CD4-positive, alpha-beta T cell treated with Interleukin-1 beta for 1 hour (primary cell): ENCODE data around the gene LRRC74B.
"Not testable (repeated sequence)": the region's sequence is repeated elsewhere in the genome, so short reads cannot be mapped to it uniquely, and the experiment has no call there.

Experiments
- DNase-seq, 2 donors: peaks; one replicate each; pipeline ENCODE4 v3.0.0-alpha.2; 2020 to 2022

LRRC74B gene

DNA sequence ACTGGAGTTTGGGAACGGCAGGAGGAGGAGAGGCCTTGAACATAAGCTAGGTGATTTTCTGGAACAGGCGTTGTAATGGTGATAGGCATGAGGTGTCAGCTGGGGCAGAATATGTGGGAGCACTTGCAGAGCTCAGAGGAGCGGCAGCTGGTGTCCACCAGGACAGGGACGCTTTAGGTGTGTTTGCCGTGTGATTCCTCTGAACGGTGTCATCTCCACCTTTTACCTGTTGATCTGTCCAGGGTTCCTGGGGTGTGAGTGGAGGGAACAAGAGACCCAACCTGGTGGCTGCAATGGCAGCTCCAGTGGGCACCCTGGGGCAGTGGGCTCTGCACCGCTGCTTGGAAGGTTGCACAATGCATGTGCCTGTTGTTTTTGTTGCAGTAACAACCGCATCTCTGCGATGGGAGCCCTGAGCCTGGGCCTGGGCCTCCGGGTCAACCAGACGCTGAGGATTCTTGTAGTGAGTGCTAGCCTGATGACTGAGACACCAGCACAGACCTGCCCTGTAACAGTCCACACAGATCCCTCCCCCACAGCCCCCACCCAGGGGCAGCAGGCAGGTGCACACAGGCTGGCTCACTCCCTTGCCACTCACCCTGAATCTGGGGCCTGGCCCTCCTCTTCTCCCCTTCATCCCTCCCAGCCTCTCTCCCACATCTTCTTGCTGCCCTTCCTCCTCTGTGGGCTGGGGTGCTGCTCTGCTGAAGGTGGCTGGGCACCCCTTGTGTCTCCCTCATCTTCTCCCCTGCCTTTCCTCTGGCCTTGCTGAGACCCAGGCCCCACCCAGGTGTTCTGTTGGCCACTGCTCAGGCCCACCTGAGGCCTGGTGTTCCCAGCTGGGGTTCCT lies 9.2 kb downstream of the LRRC74B start:
- no peak for DNase-seq

DNA sequence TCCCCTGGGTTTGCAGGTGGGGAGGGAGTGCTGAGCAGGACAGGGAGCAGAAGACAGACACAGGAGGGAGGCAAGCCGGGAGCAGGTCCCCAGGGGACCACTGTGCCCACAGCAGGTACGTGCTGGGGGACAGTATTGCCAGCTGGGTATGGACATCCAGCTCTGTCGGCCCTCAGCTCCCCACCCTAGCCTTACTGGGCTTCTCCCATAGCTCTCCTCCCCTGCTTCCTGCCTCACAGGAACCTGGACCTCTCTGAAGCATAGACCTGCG lies 9.8 kb downstream of the LRRC74B start:
- no peak for DNase-seq

DNA sequence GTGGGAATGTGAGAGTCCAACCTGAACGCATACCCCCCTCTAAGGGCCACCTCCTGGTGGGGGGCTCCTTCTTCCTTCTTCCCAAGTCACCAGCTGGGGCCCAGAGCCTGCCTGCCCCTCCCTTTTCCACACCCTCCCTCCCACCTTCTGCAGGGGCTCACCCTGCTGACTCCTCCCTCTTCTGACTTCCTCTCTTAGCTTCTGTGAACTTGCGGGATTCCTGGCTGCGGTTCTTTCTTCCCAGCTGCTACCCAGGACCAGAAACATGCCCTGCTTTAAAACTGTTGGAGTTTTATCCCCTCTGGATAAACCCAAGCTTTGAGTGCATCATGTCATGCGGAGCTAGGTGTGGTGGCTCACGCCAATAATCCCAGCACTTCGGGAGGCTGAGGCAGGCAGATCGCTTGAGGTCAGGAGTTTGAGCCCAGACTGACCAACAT lies 10.2 kb downstream of the LRRC74B start:
- no peak for DNase-seq

DNA sequence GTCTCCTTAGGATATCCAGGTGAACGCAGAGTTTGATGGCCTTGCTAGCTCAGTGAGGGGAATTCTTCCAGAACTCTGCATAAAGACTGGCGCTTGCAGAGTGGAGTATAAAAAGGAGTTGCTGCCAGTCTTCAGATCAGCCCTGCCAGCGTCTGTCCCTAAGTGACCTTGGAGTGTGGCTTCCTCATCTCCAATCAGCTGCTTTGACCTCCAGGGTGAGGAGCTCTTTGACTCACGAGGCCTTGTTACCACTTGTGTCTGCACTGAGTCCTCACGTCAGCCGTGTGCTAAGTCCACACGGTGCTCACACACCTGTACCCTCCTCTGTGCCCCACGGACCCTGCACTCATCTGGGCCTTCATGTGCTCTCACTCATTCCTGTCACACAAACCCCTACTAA lies 14.6 kb downstream of the LRRC74B start:
- DNase-seq: not testable (repeated sequence)

DNA sequence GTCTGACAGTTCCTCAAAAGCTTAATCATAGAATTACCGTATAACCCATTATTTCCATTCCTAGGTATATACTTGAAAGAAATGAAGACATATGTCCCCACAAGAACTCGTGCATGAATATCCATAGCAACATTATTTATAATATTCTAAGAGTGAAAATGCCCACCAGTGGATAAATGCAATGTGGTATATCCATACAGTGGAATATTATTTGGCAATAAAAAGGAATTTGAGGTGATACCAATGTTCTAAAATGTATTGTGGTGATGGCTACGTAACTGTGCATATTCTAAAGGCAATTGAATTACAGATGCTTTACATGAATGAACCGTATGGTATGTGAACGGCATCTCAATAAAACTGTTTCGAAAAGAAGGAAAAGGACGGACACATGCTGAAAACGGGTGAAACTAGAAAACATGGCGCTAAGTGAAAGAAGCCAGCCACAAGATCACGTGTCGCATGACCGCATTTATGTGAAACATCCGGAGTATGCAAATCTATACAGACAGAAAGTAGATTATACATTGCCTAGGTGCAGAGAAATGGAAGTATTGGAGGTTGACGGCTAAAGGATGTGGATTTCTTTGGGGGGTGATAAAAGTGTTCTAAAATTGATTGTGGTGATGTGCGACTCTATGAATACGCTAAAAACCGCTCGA lies 16.0 kb downstream of the LRRC74B start:
- DNase-seq: not testable (repeated sequence)

DNA sequence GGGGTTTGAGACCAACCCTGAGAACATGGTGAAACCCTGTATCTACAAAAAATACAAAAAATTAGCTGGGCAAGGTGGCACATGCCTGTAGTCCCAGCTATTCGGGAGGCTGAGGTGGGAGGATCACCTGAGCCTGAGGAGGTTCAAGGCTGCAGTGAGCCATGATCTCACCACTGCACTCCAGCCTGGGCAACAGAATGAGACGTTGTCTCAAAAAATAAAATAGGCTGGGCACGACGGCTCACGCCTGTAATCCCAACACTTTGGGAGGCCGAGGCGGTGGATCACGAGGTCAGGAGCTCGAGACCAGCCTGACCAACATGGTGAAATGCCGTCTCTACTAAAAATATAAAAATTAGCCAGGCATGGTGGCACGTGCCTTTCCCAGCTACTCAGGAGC lies 18.7 kb downstream of the LRRC74B start:
- DNase-seq: not testable (repeated sequence)

DNA sequence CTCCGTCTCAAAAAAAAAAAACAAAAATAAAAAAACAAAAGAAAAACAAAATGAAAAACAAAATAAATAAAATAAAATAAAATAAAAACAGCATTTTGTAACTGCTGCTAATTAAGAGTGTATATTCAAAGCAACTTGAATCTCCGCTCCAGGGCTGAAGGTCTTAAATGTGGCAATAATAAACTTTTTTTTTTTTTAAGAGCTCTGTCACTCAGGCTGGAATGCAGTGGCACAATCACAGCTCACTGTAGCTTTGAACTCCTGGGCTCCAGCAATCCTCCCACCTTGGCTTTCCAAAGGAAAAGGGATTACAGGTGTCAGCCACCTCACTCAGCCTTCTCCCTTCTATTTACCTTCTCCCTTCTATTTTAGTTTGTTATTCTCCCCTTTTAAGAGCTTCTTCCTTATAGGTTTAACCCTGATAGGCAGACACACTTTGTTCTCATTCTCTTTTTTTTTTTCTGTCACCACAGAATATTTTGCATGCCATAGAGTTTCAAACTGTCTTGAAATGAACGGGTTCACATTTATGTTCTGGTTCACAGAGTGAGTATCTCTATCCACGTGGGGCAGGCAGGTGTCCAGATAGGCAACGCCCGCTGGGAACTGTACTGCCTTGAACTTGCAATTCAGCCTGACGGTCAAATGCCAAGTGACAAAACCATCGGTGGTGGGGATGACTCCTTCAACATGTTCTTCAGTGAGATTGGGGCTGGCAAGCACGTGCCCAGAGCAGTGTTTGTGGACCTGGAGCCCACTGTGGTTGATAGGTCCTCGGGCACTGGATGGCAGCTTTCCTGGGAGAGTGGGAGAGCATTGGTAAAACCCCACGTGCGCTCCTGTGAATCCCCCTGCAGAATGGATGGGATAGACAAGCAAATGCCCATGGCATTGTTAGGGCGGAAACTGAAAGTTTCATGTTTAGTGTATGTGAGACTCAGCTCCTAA lies 19.4 kb downstream of the LRRC74B start:
- DNase-seq: no peak

DNA sequence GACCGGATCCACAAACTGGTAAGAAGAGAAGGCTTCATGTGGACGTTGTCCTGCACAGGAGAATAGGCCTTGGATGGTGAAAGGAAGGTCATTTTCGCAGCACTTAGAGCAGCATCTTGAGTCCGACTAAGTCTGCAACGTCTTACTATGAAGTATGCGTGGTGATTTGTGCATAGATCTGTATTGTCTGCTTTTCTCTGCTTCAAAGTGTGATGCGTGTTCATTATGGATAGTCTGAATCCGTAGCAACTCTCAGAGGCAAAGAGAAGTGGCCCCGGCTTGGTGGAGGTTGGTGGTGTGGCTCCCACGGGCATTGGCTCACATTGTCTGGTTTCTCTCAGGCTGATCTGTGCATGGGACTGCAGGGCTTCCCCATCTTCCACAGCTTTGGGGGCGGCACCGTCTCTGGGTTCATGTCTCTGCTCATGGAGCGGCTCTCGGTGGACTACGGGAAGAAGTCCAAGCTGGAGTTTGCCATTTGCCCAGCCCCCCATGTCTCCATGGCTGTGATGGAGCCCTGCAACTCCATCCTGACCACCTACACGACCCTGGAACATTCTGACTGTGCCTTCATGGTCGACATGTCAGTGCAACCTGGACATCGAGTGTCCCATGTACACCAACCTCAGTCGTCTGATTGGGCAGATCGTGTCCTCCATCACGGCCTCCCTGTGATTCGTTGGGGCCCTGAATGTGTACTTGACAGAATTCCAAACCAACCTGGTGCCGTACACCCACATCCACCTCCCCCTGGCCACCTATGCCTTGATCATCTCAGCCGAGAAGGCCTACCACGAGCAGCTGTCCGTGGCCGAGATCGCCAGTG lies 21.5 kb downstream of the LRRC74B start:
- DNase-seq: no peak

DNA sequence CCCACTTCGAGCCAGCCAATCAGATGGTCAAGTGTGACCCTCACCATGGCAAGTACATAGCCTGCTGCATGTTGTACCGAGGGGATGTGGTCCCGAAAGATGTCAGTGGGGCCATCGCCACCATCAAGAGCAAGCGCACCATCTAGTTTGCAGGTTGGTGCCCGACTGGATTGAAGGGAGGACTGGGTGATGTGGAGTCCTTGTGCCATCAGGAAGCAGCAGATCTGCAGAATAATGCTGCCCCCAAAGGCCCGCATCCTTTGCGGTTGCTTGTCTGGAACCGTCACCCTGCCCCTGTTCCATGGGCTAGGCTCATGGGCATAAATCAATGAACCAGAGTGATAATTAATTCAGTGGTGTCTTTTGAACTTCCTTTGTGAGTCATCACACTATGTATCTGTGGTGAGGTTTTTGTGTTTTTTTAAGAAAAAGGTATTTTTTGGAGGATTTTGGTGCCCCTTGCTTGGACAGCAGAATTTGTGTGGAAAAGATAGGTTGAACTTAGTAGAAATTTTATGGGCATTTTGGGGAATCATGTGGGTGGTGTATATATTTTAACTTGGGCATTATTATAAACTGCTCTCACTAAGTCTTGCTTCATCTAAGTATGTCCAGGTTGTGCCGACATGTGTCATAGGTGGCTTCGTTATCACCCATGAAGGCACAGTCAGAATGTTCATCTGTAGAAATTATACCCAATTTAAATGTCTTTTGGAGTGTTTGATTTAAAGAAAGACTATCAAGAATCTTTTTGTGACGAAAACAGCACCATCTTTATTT lies 22.3 kb downstream of the LRRC74B start:
- DNase-seq: no peak

DNA sequence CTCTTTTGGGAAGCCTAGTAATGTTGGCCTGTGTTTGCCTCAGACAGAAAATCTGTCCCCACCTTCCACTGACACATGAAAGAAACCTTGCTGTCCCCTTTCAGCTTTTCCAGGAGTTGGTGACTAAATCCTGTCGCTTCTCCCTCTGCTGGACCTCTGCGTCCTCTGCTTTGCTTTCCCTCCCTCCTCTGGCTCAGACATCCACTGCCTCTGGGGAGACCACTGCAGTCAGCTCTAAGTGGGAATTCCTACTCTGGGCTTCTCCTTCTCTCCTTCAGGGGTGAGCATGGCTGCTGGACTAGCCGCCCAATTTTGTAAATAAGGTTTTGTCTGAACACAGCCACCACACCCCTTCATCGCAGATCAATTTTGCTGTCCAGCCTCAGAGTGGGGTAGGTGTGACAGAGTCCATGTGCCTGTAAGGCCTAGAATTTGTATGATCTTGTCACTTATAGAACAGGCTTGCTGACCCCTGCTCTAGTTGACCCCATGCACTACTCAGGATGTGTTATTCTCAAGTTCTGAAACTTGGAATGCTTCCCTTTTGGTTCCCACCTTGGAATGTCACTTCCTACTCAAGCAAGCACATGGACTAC lies 23.0 kb downstream of the LRRC74B start:
- no peak for DNase-seq

DNA sequence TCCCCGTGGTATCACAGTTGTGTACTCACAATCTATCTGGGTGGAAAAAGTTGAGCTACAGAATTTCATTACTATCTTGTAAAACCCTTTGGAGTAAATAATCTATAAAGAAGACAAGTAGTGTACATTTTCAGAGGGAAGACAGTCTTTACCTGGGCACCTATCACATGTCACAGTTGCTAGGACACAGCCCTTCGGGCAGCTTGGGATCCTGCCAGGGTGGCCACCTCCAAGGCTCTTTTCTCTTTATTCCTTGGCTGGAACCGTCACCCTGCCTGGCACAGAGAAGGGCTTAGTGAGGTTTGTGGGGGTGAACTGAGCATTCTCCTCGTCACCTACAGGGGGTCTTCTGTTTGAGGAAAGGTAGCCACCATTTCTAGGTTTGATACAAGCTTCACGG lies 23.6 kb downstream of the LRRC74B start:
- no peak for DNase-seq

DNA sequence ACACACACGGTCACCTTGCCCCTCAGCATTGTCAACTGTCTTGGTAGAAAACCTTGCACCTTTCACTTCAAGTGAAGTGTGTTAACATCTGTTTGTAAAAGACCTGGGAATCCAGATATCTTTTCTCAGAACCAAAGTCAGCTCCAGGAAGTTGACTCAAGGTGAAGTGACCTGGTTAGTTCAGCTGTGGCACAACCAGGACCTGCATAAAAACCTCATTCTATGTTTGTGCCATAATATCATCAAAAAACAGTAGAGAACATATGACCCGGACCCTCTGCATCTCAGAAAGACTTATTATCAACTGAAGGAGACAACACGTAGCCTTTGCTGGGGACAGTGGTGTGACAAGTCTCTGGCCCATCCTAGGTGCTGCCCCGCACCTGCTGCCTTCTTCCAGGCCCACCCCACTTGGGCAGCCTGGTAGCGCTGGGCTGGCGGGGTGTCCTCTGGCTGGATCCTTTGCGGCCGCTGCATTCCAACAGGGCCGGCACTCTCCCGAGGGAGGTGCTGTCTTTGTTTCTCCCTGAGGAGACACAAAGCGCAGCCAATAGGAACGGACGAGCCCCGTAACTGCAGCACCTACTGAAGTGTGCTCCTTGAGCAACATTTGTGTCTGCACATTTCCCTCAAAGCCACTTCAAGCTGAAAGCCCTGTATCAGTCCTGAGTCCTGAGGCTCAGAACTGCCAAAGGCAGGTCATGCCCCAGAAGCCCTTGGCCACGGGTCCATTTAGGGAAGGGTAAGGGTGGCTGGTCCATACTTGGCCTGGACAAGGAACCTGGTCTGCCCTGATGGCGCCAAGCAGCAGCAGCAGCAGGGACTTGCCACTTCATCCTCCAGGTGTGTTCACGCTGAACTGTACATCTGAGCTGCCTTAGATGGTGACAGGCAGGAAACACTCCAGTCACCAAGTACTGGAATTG lies 25.2 kb downstream of the LRRC74B start:
- no peak for DNase-seq

DNA sequence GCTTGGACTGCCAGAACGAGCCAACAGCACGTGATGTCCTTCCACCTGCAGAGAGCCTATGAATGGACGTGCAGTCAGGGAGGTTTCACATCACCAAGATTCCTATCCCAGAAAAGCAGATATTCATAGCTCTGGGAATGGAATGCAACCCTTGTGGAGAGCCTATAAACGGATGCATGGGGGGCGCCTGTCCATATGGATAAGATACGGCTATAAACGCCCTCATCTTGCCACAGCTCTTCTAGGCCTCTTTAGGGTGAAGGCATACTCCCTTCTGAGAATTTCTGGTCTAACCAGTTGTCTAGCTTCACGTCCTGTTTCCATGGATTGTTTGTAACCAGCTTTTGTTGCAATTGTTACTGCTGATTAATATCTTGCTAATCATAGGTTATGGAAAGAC lies 26.1 kb downstream of the LRRC74B start:
- DNase-seq: not testable (repeated sequence)

DNA sequence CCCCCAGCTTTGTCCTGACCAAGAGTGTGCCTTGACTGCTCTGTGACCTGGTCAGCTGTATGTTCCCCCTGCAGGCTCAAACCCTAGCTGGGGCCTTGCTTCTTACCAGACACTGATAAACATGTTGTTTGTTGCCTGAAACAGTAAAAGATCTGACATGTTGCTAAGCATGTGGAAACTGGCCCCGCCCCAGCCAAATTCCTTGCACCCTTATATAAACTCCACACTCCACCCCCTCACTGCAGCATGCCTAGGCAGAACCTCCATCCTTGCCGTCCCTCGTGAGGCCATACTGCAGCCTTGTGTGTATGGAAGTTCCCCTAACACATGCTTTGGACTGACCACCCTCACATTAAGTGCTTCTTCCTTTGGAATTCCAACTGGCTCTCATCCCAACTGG lies 27.3 kb downstream of the LRRC74B start:
- DNase-seq: no peak

DNA sequence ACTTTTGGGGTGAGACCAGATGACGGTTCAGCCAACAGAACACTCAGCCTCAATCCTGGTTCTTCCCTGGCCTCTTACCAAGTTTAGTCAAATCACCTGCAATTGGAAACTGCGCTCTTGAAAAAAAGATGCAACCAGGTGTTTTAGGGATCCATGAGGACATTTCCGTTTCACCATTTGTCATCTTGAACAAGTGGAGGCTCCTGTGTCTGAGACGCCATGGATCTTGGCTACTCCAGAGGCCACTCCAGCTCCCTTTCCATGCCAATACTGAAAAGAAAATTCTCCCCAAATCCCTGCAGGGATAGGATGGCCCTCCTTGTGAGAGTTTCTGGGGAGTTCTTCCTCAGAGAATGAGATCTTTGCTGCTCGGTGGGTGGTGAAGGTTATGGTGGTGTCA lies 27.7 kb downstream of the LRRC74B start:
- no peak for DNase-seq

DNA sequence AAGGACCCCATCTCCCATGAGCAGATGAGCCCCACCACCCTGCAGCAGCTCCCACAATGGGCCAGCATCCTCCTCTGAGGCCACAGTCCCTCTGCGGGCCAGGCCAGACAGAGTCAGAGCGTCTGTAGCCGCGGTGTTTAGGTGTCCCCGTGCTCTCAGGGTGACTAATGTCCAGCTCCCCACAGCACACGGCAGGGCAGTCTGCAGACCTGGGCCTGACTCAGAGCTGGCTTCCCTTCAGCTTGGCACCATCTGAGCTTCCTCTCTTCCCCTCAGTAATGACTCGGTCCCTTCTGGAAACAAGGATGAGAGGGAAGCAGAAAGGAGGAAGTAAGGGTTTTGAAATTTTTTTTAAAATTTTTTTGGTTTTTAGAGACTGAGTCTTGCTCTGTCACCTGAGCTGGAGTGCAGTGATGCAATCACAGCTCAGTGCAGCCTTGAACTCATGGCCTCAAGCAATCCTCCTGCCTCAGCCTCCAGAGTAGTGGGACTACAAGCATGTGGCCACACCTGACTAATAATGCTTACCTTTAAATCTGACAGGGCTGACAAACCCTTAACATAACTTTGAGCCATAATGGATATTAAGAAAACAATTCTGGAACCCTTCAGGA lies 28.5 kb downstream of the LRRC74B start:
- peak in 1 of 2 donors; percentile 46 for DNase-seq

DNA sequence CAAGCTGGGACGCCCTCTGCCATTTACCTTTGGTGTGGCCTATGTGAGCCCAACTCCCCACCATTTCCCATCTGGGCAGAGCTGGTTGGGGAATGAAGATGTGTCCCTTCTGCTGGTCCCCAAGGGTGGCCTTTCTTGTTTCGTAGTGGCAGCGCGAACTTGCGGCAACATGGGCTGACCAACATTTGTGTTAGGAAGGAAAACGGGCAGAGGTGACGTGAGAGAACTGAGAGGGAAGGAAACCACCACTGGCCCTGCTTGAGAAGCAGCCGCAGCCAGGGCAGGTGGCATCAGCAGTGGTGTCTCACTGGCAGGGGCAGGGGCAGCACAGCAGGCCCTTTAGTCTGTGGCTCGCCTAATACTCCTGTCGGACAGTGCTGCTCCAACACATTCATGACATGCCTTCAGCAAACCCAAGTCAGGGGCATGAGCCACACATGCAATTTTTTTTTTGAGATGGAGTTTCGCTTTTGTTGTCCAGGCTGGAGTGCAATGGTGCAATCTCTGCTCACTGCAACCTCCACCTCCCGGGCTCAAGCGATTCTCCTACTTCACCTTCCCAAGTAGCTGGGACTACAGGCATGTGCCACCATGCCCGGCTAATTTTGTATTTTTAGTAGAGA lies 29.9 kb downstream of the LRRC74B start:
- no peak for DNase-seq

DNA sequence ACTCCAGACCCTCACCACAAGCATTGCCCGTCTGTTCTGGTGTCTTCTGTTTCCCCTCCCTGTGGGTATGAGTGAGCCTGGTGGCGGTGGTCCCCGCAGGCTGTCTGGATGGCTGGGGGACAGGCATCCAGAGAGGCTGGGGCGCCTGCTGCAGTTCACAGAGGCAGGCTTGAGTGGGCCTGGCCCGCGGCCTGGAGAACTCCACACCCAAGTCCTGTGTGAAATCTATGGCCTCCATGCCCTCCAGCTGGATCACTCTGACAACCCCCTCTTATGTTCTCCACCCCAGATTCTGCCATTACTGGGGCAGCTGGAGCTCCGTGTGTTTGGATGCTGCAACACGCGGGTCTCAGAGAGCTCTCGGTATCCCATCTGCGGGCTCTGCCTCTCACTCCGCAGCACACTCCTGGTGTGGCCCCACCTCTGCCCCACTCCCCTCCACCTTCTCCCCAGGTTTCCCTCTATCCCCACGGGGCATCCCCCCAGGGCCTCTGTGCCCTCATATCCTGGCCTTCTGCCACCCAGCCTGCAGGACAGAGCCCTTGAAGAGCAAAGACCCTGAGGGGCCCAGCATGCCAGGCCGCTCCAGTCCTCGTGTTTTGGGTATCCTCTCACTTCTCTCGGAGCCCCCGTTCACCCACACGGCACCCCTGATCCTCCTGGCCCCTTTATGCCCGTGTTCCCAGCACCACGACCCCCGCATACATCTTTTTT lies 31.3 kb downstream of the LRRC74B start:
- DNase-seq: no peak
